ENCODE measurements around the gene MYLK.

Gene MYLK

GRCh38 chr3:123782488-123782887 is 101.6 kb downstream of the MYLK start:
- Mint-ChIP-seq H3K4me3 (no peak overlapping the region), H3K9me3 (no peaks in the 10 kb centered on the region), H3K27ac (ENCODE audit: low read depth) (no peak overlapping the region), H3K4me1 (no peaks in the 10 kb centered on the region), H3K36me3 (ENCODE audit: insufficient read depth) (no peaks in the 10 kb centered on the region), H3K27me3 (peaks cover 39% of the 10 kb centered on the region)
- DNase-seq (ENCODE audit: low spot score in 2 of 2) = no peak
- no peak for ATAC-seq (replicated peaks; ENCODE audit: extremely low read depth, poor library complexity, severe bottlenecking)

- Mint-ChIP-seq H3K9me3 (no peaks in the 10 kb centered on the region), H3K4me1 (no peaks in the 10 kb centered on the region), H3K4me3 (no peak overlapping the region), H3K27ac (ENCODE audit: low read depth) (no peak overlapping the region), H3K27me3 (peaks cover 40% of the 10 kb centered on the region), H3K36me3 (ENCODE audit: insufficient read depth) (no peaks in the 10 kb centered on the region)
- ATAC-seq (replicated peaks; ENCODE audit: extremely low read depth, poor library complexity, severe bottlenecking) = no peak
- DNase-seq (ENCODE audit: low spot score in 2 of 2) = no peak
These were observed 102.4 kb downstream of the MYLK start for GRCh38 chr3:123781571-123782275.

- Mint-ChIP-seq H3K4me1 (no peaks in the 10 kb centered on the region), H3K4me3 (no peak overlapping the region), H3K27me3 (peaks cover 40% of the 10 kb centered on the region), H3K9me3 (no peaks in the 10 kb centered on the region), H3K36me3 (ENCODE audit: insufficient read depth) (no peaks in the 10 kb centered on the region), H3K27ac (ENCODE audit: low read depth) (no peak overlapping the region)
- ATAC-seq (replicated peaks; ENCODE audit: extremely low read depth, poor library complexity, severe bottlenecking) = no peak
- no peak for DNase-seq (ENCODE audit: low spot score in 2 of 2)
These were observed 103.0 kb downstream of the MYLK start for GRCh38 chr3:123781138-123781537.

- H3K36me3 Mint-ChIP-seq (ENCODE audit: insufficient read depth) = no peaks in the 10 kb centered on the region
- ATAC-seq (replicated peaks; ENCODE audit: extremely low read depth, poor library complexity, severe bottlenecking) = no peak
- no peaks in the 10 kb centered on the region for H3K9me3 Mint-ChIP-seq
- no peak for DNase-seq (ENCODE audit: low spot score in 2 of 2)
- H3K27ac Mint-ChIP-seq (ENCODE audit: low read depth) = no peak overlapping the region
- H3K4me3 Mint-ChIP-seq = no peak overlapping the region
- H3K4me1 Mint-ChIP-seq = no peaks in the 10 kb centered on the region
- peaks cover 40% of the 10 kb centered on the region for H3K27me3 Mint-ChIP-seq
These were observed 103.5 kb downstream of the MYLK start for GRCh38 chr3:123780656-123781055.

GRCh38 chr3:123779655-123780231 is 104.4 kb downstream of the MYLK start:
- H3K27me3 Mint-ChIP-seq = peaks cover 40% of the 10 kb centered on the region
- no peaks in the 10 kb centered on the region for H3K9me3 Mint-ChIP-seq
- H3K4me1 Mint-ChIP-seq = no peaks in the 10 kb centered on the region
- H3K27ac Mint-ChIP-seq (ENCODE audit: low read depth) = no peak overlapping the region
- no peaks in the 10 kb centered on the region for H3K36me3 Mint-ChIP-seq (ENCODE audit: insufficient read depth)
- no peak for ATAC-seq (replicated peaks; ENCODE audit: extremely low read depth, poor library complexity, severe bottlenecking)
- no peak for DNase-seq (ENCODE audit: low spot score in 2 of 2)
- H3K4me3 Mint-ChIP-seq = no peak overlapping the region

- no peaks in the 10 kb centered on the region for H3K4me1 Mint-ChIP-seq
- ATAC-seq (replicated peaks; ENCODE audit: extremely low read depth, poor library complexity, severe bottlenecking) (no peak), DNase-seq (ENCODE audit: low spot score in 2 of 2) (no peak)
- no peak overlapping the region for H3K27ac Mint-ChIP-seq (ENCODE audit: low read depth)
- H3K4me3 Mint-ChIP-seq = no peak overlapping the region
- H3K36me3 Mint-ChIP-seq (ENCODE audit: insufficient read depth) = no peaks in the 10 kb centered on the region
- peaks cover 40% of the 10 kb centered on the region for H3K27me3 Mint-ChIP-seq
- H3K9me3 Mint-ChIP-seq = no peaks in the 10 kb centered on the region
These were observed 105.0 kb downstream of the MYLK start for GRCh38 chr3:123778991-123779622.

- no peaks in the 10 kb centered on the region for H3K4me1 Mint-ChIP-seq
These were observed 105.6 kb downstream of the MYLK start for GRCh38 chr3:123778525-123778924.

GRCh38 chr3:123776071-123776782 is 107.9 kb downstream of the MYLK start:
- no peaks in the 10 kb centered on the region for H3K36me3 Mint-ChIP-seq (ENCODE audit: insufficient read depth)
- no peak for DNase-seq (ENCODE audit: low spot score in 2 of 2)
- H3K9me3 Mint-ChIP-seq = no peaks in the 10 kb centered on the region
- H3K27me3 Mint-ChIP-seq = peaks cover 40% of the 10 kb centered on the region
- no peaks in the 10 kb centered on the region for H3K4me1 Mint-ChIP-seq
- no peak for ATAC-seq (replicated peaks; ENCODE audit: extremely low read depth, poor library complexity, severe bottlenecking)
- H3K4me3 Mint-ChIP-seq = no peak overlapping the region
- no peak overlapping the region for H3K27ac Mint-ChIP-seq (ENCODE audit: low read depth)

More at GRCh38 chr3:123778525-123778924, 105.6 kb downstream of the MYLK start:
- H3K4me3 Mint-ChIP-seq = no peak overlapping the region
- ATAC-seq (replicated peaks; ENCODE audit: extremely low read depth, poor library complexity, severe bottlenecking) (no peak), DNase-seq (ENCODE audit: low spot score in 2 of 2) (no peak)
- peaks cover 40% of the 10 kb centered on the region for H3K27me3 Mint-ChIP-seq
- no peaks in the 10 kb centered on the region for H3K36me3 Mint-ChIP-seq (ENCODE audit: insufficient read depth)
- H3K27ac Mint-ChIP-seq (ENCODE audit: low read depth) = no peak overlapping the region
- no peaks in the 10 kb centered on the region for H3K9me3 Mint-ChIP-seq

- H3K4me1 Mint-ChIP-seq = no peaks in the 10 kb centered on the region
- no peaks in the 10 kb centered on the region for H3K9me3 Mint-ChIP-seq
- H3K27ac Mint-ChIP-seq (ENCODE audit: low read depth) = no peak overlapping the region
- H3K36me3 Mint-ChIP-seq (ENCODE audit: insufficient read depth) = no peaks in the 10 kb centered on the region
- H3K27me3 Mint-ChIP-seq = peaks cover 26% of the 10 kb centered on the region
- no peak overlapping the region for H3K4me3 Mint-ChIP-seq
- ATAC-seq (replicated peaks; ENCODE audit: extremely low read depth, poor library complexity, severe bottlenecking) = no peak
- DNase-seq (ENCODE audit: low spot score in 2 of 2) = no peak
These were observed 109.7 kb downstream of the MYLK start for GRCh38 chr3:123774474-123774873.

GRCh38 chr3:123773681-123774431 is 110.3 kb downstream of the MYLK start:
- H3K9me3 Mint-ChIP-seq = no peaks in the 10 kb centered on the region

GRCh38 chr3:123769356-123769743 is 114.8 kb downstream of the MYLK start:
- Mint-ChIP-seq H3K27ac (ENCODE audit: low read depth) (no peak overlapping the region), H3K27me3 (peaks cover 9% of the 10 kb centered on the region), H3K4me3 (no peak overlapping the region), H3K9me3 (no peaks in the 10 kb centered on the region), H3K36me3 (ENCODE audit: insufficient read depth) (no peaks in the 10 kb centered on the region), H3K4me1 (no peaks in the 10 kb centered on the region)
- ATAC-seq (replicated peaks; ENCODE audit: extremely low read depth, poor library complexity, severe bottlenecking) (no peak), DNase-seq (ENCODE audit: low spot score in 2 of 2) (no peak)

More at GRCh38 chr3:123773681-123774431, 110.3 kb downstream of the MYLK start:
- no peak for ATAC-seq (replicated peaks; ENCODE audit: extremely low read depth, poor library complexity, severe bottlenecking)
- peaks cover 20% of the 10 kb centered on the region for H3K27me3 Mint-ChIP-seq
- no peaks in the 10 kb centered on the region for H3K36me3 Mint-ChIP-seq (ENCODE audit: insufficient read depth)
- DNase-seq (ENCODE audit: low spot score in 2 of 2) = no peak
- no peaks in the 10 kb centered on the region for H3K4me1 Mint-ChIP-seq
- H3K27ac Mint-ChIP-seq (ENCODE audit: low read depth) = no peak overlapping the region
- no peak overlapping the region for H3K4me3 Mint-ChIP-seq

Measured in central memory CD8-positive, alpha-beta T cell (primary cell).